HG02678 (cell line): ENCODE results near the gene RAX2.
"Not testable (repeated sequence)": the region's sequence is repeated elsewhere in the genome, so short reads cannot be mapped to it uniquely, and the experiment has no call there.

ENCODE experiments used
- ATAC-seq: cut with Tn5 transposase; IDR thresholded peaks from one replicate; pipeline ENCODE4 v1.9.1; 2021; ENCODE audit warnings: mild to moderate bottlenecking, moderate library complexity; ENCODE audit not compliant: unreplicated experiment

RAX2 gene

GRCh38 chr19:3771906-3772455 lies at the start of gene RAX2:
Gene RAX2 (minus strand): TSS chr19:3772228. CDS start chr19:3771742, 486 bp downstream.
- no peak for ATAC-seq

- ATAC-seq = no peak
Measured at GRCh38 chr19:3821156-3821555, 49.1 kb upstream of the RAX2 start.

GRCh38 chr19:3819989-3820388 lies 48.0 kb upstream of the RAX2 start:
- ATAC-seq = no peak

GRCh38 chr19:3818918-3819317 lies 46.9 kb upstream of the RAX2 start:
- ATAC-seq = no peak

GRCh38 chr19:3818466-3818865 lies 46.4 kb upstream of the RAX2 start:
- ATAC-seq = no peak

GRCh38 chr19:3817761-3818160 lies 45.7 kb upstream of the RAX2 start:
- no peak for ATAC-seq

- ATAC-seq = no peak
Measured at GRCh38 chr19:3816566-3817218, 44.7 kb upstream of the RAX2 start.

- ATAC-seq = not testable (repeated sequence)
Measured at GRCh38 chr19:3816148-3816547, 44.1 kb upstream of the RAX2 start.

GRCh38 chr19:3814648-3815047 lies 42.6 kb upstream of the RAX2 start:
- ATAC-seq = no peak

- ATAC-seq = no peak
Measured at GRCh38 chr19:3813473-3814392, 41.7 kb upstream of the RAX2 start.

GRCh38 chr19:3810708-3811355 lies 38.8 kb upstream of the RAX2 start:
- ATAC-seq = no peak

- no peak for ATAC-seq
Measured at GRCh38 chr19:3809881-3810707, 38.1 kb upstream of the RAX2 start.

GRCh38 chr19:3808420-3809143 lies 36.6 kb upstream of the RAX2 start:
- no peak for ATAC-seq

GRCh38 chr19:3807574-3808354 lies 35.7 kb upstream of the RAX2 start:
- ATAC-seq = no peak

- ATAC-seq = no peak
Measured at GRCh38 chr19:3807131-3807480, 35.1 kb upstream of the RAX2 start.

- ATAC-seq = no peak
Measured at GRCh38 chr19:3805859-3806258, 33.8 kb upstream of the RAX2 start.

GRCh38 chr19:3804429-3804828 lies 32.4 kb upstream of the RAX2 start:
- no peak for ATAC-seq

- ATAC-seq = no peak
Measured at GRCh38 chr19:3803986-3804385, 32.0 kb upstream of the RAX2 start.
